Suppressor macrophage (primary cell): ENCODE data around the gene PBX4.
A peak's percentile ranks its signal among the peaks of the same experiment; 100 is the strongest.

Experiments used
- DNase-seq, 4 experiments: peaks; one replicate each; pipeline ENCODE4 v3.0.0-alpha.2; 2020 to 2022

The PBX4 gene

DNA sequence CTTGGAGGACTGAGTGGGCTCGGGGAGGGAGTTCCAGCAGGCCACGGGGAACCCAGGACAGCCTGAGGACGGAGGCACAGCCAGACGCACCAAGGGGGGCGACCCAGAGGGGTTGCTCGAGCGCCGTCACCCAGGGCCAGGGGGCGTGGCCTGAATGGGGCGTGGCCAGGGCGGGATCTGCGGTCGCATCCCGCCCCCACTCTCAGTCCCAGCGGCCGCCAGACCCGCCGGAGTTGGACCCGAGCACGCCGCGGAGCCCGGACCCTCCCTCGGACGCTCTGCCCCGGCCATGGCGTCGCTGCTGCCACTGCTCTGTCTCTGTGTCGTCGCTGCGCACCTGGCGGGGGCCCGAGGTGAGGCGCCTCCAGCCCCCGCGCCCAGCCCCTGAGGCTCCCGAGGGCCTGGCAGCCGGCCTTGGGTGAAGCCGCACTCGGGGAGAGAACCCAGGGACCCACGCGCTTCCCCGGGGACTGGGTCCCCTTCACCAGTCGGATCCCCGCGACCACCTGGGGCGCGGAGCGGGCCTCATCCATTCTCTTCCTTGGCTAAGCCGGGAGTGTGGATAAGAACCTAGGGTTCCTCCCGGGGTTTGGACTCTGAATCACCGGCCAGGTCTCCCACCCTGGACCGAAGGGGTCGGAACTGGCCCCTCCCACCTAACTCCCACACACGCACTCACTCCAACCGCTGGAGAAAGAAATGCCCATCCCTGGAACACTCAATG, 80.3 kb downstream of the PBX4 start, which contains the start of gene CILP2:
TSS of gene CILP2 (plus strand) at position 205 of the 724 bp plus-strand sequence. CDS start at position 290, 85 bp downstream.
- DNase-seq: peak in 2 of 4 experiments; percentile 15 to 43

DNA sequence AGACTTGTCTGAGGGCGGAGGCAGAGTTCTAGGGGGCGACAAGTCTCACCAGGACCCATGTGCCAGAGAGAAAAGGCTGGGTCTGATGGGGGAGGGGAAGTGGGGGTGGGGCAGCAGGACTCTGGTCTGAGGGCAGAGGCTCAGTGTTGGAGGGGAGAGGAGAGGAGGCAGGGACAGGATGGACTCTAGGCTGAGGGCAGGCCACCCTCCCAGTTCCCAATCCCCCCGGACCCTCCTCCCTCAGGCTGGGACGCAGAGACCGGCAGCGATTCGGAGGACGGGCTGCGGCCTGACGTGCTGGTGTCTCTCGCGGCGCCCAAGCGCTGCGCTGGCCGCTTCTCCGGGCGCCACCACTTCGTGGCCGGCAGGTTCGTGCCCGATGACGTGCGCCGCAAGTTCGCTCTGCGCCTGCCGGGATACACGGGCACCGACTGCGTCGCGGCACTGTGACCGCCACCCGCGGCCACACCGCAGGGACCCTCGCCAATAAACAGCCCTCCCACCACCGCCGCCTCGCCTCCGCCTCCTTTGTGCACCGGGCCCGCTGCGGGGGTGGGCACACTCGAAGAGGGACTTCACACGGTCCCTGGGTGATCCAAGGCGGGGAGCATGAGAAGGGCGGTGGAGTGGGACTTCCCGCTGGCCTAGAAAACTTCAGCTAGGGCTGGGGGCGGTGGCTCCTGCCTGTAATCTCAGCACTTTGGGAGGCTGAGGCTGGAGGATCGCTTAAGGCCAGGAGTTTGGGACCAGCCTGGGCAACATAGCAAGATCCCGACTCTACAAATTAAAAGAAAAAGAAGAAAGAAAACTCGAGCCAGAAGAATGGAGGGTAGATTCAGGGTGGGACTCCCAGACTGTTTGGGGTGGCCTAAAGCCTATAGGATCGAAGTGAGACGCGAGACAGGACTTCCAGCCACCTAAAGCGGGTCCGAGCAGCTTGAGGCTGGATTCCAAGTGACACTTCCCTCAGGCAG, 81.1 kb downstream of the PBX4 start:
- DNase-seq: peak in 1 of 4 experiments; percentile 31

DNA sequence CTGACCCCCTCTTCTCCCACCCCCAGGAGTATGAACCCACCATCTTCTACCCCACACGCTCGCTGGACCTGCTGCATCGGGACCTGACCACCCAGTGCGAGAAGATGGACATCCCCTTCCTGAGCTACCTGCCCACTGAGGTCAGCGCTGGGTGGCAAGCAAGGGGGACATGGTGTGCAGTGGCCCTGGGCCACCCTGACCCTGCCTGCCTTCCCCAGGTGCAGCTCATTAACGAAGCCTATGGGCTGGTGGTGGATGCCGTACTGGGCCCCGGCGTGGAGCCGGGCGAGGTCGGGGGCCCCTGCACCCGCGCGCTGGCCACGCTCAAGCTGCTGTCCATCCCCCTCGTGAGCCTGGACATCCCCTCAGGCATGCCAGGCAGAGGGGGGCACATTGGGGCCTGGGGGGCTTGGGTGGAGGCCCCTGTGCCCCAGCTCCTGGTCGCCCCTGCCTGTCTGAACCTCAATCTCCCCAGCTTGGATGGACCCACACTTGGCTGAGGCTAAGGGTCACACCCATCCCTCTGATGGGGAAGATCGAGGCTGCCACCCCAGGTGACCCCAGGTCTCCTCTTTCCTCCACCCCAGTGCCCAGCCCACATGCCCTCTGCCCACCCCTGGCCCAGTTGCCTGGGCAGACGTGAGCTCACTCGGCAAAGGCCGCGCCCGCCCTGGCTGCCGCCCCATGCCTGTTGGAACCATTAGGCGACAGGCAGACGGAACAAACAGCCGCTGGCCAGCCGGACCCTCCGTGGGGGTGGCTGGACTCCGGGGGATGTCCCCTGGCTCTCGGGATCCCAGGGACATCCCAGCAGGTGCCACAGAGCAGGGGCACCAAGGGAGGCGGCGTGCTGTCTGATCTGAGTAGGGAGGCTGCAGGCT, 82.9 kb downstream of the PBX4 start:
- DNase-seq: no peak

DNA sequence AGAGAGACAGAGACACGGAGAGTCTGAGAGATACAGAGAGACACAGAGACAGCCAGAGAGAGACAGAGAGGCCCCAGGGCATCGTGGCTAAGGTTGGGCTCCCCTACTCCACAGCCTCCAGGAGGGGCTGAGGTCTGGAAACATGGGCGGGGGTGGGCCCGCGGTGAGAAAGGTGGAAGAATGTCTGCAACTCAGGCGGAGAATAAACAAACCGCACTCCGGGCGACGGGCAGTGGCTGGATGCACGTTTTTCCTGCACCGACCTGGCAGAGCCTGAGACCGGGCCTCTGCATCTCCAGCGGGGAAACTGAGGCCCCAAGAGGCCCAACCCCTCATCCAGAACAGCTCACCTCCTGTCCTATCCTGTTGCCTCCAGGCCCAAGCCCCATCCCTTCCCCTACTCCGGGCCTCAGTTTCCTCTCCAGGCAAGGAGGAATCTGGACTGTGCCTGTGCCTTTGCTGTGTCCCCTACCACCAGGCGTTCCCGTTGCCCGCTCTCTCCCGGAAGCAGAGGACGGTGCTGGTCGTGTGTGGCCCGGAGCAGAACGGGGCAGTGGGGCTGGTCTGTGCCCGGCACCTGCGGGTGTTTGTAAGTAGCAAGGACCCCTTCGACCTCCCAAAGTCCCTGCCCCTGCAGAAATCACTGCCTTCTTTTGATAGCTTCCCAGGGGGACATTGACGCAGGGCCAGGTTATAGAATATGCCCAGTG, 83.8 kb downstream of the PBX4 start:
- no peak for DNase-seq

DNA sequence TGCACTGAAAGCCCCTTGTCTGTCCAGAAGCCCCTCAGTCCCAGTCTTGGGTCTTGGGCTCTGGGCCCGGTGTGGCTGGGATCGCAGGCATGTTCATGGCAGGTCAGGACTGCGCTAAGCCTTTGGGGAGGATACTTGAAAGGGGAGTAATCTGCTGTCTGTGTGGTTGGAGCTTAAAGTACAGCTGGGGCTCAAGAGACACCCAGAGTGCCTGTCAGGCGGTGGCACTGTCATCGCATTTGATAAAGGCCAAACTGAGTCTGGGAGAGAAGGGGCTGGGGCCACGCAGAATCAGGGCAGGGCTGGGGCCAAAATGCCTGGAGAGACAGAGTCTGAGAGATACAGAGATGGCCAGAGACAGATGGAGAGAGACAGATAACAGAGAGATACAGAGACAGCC, 84.6 kb downstream of the PBX4 start:
- no peak for DNase-seq

DNA sequence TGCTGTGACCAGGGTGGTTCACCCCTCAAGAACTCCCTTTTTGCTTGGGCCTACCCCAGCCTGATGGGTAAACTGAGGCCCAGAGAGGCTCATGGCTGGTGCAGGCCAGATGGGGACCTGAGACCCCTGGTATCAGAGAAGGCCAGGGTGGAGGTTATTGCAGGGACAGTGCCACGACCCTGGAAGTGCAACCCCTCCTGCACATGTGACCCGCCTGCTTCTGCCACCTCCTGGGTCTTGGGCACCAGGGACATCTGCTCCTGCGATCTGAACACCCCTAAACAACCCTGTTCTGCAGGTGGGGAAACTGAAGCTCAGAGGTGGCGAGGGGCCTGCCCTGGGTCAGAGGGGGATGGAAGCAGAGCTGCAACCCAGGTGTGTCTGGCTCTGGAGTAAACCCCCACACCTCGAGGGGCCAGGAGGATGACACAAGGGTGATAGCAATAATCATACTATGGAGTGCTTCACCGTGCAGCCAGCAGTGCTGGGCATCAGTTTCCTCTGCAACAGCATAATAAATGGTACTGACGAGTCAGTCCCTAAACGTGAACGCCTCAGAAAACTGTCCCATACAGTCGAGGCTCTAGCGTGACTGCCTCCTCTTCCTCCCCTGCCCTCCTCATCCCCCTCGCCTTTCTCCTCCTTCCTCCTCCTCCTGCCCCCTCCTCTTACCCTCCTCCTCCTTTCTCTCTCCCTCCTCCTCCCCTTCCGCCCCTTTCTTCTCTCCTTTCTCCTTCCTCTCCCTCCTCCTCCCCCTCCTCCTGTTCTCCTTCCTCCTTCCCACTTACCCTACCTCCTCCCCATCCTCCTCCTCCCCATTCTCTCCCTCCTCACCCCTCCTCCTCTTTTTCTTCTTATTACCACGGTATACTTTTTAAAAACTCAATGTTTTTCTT, 85.4 kb downstream of the PBX4 start:
- DNase-seq: no peak

DNA sequence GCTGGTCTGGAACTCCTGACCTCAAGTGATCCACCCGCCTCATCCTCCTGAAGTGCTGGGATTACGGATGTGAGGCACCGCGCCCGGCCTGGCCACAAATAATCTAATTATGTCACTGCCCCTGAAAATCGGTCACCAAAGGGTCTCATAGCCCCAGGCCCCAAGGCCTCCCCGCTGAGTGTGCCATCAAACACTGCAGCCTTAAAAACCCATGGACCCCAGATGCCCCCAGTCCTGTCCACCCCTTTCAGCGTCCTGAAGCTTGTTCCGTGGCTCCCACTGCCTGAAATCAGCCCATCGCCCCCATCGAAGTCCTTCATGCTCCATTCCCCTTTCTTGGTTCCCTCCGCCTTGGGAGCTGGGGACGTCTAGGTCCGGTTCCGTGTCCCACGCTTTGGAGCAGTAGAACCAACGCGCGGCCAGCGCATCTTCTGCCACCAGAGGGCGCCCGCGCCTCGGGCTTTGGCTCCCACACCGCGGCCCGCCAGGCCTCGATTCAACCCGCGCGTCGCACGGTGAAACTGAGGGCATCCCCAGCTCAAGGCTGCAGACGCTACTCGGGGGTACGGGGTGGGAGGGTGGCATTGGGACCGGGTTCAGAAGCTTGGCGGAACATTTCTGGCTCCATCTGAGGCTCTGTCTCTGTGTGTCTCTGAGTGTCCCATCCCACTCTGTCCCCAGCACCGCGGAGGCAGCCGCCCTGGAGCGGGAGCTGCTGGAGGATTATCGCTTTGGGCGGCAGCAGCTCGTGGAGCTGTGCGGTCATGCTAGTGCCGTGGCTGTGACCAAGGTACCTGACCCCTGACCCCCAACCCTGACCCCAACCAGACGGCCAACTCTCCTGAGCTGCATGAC, 86.3 kb downstream of the PBX4 start:
- peak; percentile 81 to 93 (median 92) for DNase-seq

DNA sequence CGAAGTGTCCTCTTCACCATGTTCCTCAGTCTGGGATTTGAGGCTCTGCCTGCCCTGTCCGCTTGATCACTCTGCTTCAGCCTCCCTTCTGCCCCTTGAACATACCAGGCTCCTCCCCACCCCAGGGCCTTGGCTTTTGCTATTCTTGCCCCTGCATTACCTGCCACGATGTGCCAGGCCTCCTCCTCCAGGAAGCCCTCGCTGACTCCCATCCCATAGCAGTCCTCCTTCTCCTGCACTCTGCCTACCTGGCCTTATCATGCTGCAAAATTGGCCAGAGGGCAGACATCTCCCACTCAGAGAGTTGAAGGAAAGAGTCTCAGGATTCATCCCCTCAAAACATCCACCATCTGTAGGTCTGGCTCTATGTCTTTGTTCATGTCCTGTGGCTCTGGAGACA, 87.6 kb downstream of the PBX4 start:
- DNase-seq: no peak

DNA sequence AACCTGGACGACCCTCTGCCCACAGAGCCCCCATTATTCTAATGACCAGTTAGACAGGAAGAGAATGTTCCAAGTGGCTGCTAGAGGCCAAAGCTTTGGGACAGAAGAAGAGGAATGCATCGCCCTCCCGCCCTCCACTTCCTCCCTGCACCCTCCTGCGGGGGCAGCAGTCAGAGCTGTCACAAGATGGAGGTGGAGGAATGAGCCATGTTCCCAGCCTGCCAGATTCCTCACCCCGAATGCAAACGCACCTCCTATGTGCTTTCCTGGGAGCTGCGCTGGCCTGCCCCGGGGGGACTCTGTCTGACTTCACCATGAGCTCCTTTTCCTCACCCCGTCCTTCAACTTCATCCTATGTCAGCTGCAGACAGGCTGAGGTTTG, 88.1 kb downstream of the PBX4 start:
- DNase-seq: peak; percentile 24 to 72 (median 54)

DNA sequence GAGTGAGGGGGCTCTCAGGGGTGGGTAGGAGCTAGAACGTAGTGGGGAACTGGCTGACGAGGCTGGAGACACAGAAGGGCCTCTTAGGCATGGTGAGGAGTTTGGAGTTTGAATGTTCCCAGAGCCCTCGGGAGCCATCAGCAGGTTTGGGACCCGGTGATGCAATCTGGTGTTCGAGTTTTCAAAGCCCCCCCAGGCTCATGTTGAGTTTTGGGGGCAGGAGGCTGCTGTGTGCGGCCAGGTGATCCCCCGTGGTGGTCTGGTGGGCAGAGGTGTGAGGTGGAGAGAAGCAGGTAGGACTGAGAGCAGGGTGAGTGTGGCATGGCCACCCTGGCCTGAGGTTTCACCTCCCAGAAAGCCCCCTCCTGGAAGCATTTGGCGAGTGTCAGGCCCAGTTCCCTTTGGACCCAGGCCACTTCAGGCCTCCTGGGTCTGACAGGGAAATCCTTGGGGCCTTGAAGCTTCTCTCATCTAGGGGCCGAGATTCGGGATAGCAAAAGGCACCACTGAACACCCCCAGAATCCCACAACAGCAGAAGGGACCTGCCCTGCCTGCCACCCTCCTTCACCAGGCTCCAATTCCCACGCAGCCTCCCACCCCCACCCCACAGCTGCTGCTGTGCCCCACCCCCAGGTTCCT, 88.6 kb downstream of the PBX4 start:
- DNase-seq: no peak

DNA sequence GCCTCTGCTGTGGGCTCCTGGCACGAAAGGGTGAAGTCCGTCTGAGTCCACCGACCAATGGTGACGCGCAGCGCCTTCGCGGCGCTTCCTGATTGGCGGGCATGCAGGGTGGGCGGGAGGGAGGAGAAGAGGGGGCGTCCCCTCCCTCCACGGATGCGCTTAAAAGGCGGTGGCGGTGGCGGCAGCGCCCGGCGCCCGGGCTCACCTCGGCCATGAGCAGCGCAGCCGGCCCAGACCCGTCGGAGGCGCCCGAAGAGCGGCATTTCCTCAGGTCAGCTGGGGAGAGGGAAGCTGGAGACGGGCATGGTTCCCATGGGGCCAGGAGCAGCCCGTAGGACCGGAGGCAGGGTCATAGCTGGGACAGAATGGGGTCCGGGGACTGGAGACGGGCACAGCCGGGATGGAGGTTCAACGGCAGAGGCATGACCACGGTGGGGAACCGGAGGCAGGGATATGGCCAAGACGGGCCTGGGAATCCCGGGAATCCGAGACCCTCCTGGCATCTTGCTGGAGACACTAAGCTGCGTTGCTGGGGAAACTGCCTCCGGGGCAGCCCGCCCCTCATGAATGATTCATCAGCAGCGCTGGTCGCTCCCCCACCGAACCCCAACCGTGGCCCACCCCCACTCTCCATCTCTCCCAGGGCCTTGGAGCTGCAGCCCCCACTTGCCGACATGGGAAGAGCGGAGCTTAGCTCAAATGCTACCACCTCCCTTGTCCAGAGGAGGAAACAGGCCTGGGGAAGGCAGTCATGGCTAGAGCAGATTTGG, 89.6 kb downstream of the PBX4 start, which contains the start of gene YJEFN3:
TSS of gene YJEFN3 (plus strand) at position 191 of the 770 bp plus-strand sequence. CDS start at position 213, 22 bp downstream.
- no peak for DNase-seq

DNA sequence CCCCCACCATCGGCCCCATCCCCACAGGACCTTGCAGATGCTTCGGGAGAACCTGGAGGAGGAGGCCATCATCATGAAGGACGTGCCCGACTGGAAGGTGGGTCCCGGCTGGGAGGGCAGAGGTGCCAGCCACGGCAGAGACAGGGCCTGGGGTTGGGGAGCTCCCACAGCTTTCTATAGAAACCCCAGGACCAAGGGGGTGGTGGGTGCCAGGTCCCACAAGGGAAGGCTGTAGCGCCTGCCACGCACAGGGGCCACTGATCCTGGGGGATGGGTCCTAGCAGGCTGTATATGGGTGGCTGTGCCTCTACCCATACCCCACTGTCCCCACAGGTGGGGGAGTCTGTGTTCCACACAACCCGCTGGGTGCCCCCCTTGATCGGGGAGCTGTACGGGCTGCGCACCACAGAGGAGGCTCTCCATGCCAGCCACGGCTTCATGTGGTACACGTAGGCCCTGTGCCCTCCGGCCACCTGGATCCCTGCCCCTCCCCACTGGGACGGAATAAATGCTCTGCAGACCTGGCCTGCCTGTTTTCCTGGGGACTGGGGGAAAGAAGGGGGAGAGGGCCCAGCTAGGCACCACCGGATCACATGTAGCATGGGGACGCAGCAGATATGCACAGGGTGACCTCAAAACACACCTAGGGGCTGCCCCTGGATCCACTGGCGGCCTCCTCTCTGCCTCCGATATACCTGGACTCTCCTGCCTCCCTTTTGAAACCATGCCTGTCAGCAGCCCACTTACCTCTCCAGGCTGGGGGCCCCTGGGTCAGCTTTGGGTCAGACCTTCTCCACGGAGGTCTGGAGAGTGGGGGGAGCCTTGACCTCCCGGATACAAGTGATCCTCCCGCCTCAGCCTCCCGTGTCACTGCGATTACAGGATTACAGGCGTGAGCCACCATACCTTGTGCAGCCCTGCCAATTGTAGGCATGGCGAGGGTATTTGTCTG, 90.5 kb downstream of the PBX4 start:
- DNase-seq: no peak

DNA sequence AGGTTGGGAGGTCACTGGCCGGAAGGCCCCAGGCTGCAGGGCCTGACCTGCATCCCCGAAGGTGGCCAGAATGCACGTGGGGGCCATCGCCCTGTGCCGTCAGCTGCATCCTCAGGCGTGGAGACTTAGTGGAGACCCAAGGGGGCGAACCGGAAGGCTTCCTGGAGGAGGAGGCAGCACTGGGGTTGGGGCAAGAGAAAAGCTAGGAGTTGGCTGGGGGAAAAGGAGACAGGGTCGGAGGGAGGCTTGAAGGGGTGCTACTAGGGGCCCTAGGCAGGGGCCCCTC, 91.2 kb downstream of the PBX4 start:
- DNase-seq: no peak

DNA sequence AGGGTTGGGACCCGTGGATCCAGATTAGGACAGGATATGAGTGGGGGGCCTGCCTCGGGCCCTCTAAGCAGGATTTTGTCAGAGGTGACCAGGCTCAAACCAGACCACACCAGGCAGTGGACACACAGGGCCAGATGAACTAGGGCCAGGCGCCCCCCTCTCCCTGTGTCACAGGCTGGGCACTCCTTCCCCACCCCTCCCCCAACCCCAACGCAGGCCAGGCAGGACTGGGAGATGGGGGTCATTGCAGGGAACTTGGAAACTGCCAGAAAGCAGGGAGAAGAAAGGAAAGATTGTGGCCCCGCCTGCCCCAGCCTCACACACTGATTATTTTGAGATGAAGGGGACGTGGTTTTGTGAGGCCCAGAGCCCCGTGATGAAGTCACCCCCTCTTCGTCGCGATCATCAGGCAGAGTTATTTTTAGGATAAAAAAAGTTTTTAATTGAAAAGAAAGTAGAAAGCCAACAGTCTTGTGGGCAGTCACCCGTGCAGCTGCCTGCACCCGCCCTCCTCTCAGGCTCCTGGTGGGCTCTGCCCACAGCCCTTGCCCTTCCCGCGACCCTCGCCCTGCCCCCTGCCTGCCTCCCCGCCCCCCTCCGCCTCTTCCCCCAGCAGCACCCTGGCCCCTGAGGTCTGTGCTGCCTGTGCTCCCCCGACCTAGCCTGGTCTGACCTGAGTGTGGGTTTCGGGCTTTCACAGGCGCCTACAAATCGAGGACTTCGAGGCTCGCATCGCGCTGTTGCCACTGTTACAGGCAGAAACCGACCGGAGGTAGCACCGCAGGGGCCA, 91.7 kb downstream of the PBX4 start:
- DNase-seq: no peak

DNA sequence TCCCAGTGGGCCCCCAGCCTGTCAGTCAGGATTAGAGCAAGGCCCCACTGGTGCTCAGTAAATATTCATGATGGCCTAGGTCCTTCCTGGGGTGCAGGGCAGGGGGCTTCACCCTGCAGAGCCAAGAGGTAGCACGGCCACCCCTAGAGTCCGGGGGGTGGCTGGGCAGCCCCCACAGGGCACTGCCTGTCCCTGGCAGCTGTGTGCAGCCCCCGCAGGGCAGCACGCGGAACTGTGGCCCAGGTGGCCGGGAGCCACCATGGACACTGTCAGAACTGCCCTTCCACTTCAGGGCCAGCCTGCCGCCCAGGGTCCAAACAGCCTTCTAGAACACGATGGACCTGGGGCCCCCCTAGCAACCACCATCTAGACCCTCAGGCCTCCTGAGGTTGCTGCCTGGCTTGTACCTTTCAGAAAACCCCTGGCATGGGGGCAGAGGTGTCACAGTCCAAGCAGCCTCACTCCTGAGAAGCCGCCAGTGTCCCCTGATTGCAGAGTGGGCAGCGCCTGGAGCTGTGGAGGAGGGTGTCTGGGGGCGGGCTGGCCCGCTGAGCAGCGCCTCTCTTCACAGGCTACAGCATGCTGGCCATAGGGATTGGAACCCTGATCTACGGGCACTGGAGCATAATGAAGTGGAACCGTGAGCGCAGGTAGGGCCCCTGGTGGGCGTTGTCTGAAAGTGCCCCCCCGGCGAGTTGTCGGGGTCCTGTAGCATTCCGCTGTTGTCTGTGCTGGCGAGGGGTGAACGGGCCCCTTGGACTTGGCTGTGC, 92.7 kb downstream of the PBX4 start:
- no peak for DNase-seq

DNA sequence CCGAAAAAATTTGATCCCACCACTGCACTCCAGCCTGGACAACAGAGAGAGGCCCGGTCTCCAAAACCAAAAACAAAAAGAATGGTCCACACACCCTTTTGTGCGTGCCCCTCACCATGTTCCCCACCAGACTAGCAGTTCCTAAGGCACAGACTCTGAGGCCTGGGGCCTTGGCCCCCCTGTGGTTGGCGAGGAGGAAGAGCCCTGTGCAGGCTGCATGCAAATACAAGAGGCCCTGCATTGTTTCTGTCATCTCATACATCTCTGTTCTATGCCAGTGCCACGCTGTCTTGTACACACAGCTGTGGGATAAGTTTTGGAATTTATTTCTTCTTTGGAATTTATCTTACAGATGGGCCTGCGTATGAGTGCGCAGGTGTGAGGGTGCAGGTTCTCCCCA, 94.4 kb downstream of the PBX4 start:
- DNase-seq: no peak
